ENCODE measurements around the gene LOXL3. TPM values are rescaled to one million over a fixed set of nuclear protein-coding genes. Genes with fewer than 3 reads are reported as not detected.
A peak's percentile ranks its signal among the peaks of the same experiment; 100 is the strongest.

Gene LOXL3
- total and polyA plus RNA-seq, 2 donors from 2014 or later: 2.4 to 9.7 TPM

DNA sequence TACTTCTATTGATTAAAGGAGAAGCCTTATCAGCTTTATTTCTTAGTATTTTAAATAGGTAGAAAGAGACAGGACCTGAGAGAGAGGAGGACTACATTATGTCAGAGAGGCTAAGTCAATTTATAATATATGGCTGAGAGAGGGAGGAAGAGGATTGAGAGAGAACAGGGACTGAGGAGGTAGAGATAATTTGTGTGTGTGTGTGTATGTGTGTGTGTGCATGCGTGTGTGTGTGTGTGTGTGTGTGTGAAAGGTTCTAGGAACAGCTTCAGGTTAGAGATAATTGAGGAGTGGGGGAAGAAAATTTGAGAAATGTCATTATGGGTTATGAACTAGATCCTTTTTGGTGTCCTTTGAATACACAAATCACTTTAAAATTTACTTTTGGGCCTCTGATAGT, 15.9 kb upstream of the LOXL3 start:
- DNase-seq (no peak), FAIRE-seq (no peak)
- intact Hi-C loops (cut with DNase I): no loop called here
- Histone ChIP-seq H3K27me3 (ENCODE audit: control insufficient read depth, insufficient read depth, low read length) (no peaks in the 10 kb centered on the region), H3K4me3 (ENCODE audit: low read length in 3 of 3) (no peak overlapping the region), H3K4me1 (ENCODE audit: control insufficient read depth in 2 of 3, insufficient read depth in 2 of 3, low read depth in 1 of 3, low read length in 3 of 3) (no peaks in the 10 kb centered on the region), H3K36me3 (ENCODE audit: control insufficient read depth in 2 of 3, insufficient read depth in 3 of 3, low read length in 3 of 3) (no peaks in the 10 kb centered on the region), H3K9me3 (ENCODE audit: control insufficient read depth in 2 of 3, insufficient read depth in 1 of 3, low read length in 3 of 3) (no peaks in the 10 kb centered on the region), H3K27ac (ENCODE audit: low read depth in 2 of 2, low read length in 2 of 2) (no peak overlapping the region), H3K9ac (ENCODE audit: low read length in 3 of 3) (no peak overlapping the region)
- no peak for TF ChIP-seq CTCF (IDR thresholded peaks at IDR 0.05; ENCODE audit: borderline replicate concordance, extremely low read depth, insufficient read depth)

GRCh38 chr2:74567881-74568280, 14.1 kb upstream of the LOXL3 start:
- no peak overlapping the region for H3K4me3 ChIP-seq (ENCODE audit: low read length in 3 of 3)
- no peak for DNase-seq
- no peaks in the 10 kb centered on the region for H3K36me3 ChIP-seq (ENCODE audit: control insufficient read depth in 2 of 3, insufficient read depth in 3 of 3, low read length in 3 of 3)
- no peaks in the 10 kb centered on the region for H3K9me3 ChIP-seq (ENCODE audit: control insufficient read depth in 2 of 3, insufficient read depth in 1 of 3, low read length in 3 of 3)
- no peak overlapping the region for H3K27ac ChIP-seq (ENCODE audit: low read depth in 2 of 2, low read length in 2 of 2)
- H3K9ac ChIP-seq (ENCODE audit: low read length in 3 of 3): no peak overlapping the region
- no peak for TF ChIP-seq CTCF (IDR thresholded peaks at IDR 0.05; ENCODE audit: borderline replicate concordance, extremely low read depth, insufficient read depth)
- no peaks in the 10 kb centered on the region for H3K4me1 ChIP-seq (ENCODE audit: control insufficient read depth in 2 of 3, insufficient read depth in 2 of 3, low read depth in 1 of 3, low read length in 3 of 3)
- H3K27me3 ChIP-seq (ENCODE audit: control insufficient read depth, insufficient read depth, low read length): no peaks in the 10 kb centered on the region
- FAIRE-seq: no peak
- intact Hi-C loops (cut with DNase I): no loop called here

GRCh38 chr2:74566754-74567085, 13.0 kb upstream of the LOXL3 start:
- Histone ChIP-seq H3K9me3 (ENCODE audit: control insufficient read depth in 2 of 3, insufficient read depth in 1 of 3, low read length in 3 of 3) (no peaks in the 10 kb centered on the region), H3K4me1 (ENCODE audit: control insufficient read depth in 2 of 3, insufficient read depth in 2 of 3, low read depth in 1 of 3, low read length in 3 of 3) (no peaks in the 10 kb centered on the region), H3K4me3 (ENCODE audit: low read length in 3 of 3) (no peak overlapping the region), H3K27ac (ENCODE audit: low read depth in 2 of 2, low read length in 2 of 2) (no peak overlapping the region), H3K9ac (ENCODE audit: low read length in 3 of 3) (no peak overlapping the region), H3K27me3 (ENCODE audit: control insufficient read depth, insufficient read depth, low read length) (no peaks in the 10 kb centered on the region), H3K36me3 (ENCODE audit: control insufficient read depth in 2 of 3, insufficient read depth in 3 of 3, low read length in 3 of 3) (no peaks in the 10 kb centered on the region)
- intact Hi-C loops (cut with DNase I): no loop called here
- DNase-seq (peak in 1 of 5 donors; percentile 19), FAIRE-seq (no peak)
- TF ChIP-seq CTCF (IDR thresholded peaks at IDR 0.05; ENCODE audit: borderline replicate concordance, extremely low read depth, insufficient read depth): no peak

DNA sequence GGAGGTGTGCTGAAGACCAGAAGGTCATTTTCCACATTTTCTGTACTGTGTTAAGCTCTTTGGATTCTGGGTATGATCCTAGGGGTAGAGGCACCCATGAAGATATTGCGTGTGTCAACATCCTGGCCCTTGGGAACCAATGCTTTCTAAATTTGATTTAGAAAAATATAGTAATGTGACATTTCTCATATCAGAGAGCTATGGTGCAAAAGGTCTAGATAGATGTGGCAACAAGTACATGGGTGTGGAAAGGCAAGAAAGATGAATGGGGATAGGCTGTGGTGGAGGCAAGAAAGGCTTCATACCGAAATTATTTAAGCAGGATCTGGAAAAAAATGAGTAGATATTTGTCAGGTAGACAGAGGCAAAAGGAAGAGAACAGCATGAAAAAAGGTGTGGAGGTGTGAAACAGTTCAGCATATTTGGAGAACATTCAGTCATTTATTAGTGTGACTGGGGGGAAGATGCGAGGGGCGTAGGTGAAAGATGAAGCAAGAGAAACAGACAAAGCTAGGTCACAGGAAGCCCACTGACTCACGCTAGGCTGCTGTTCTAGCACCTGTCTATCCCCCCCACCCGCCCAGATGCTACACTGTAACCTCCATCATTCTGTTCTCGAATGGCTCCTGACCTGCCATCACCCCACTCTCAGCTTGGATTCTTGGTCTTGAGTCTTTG, 12.5 kb upstream of the LOXL3 start:
- intact Hi-C loops (cut with DNase I): no loop called here
- Histone ChIP-seq H3K36me3 (ENCODE audit: control insufficient read depth in 2 of 3, insufficient read depth in 3 of 3, low read length in 3 of 3) (no peaks in the 10 kb centered on the region), H3K9me3 (ENCODE audit: control insufficient read depth in 2 of 3, insufficient read depth in 1 of 3, low read length in 3 of 3) (no peaks in the 10 kb centered on the region), H3K4me3 (ENCODE audit: low read length in 3 of 3) (no peak overlapping the region), H3K27ac (ENCODE audit: low read depth in 2 of 2, low read length in 2 of 2) (no peak overlapping the region), H3K4me1 (ENCODE audit: control insufficient read depth in 2 of 3, insufficient read depth in 2 of 3, low read depth in 1 of 3, low read length in 3 of 3) (no peaks in the 10 kb centered on the region), H3K27me3 (ENCODE audit: control insufficient read depth, insufficient read depth, low read length) (no peaks in the 10 kb centered on the region), H3K9ac (ENCODE audit: low read length in 3 of 3) (no peak overlapping the region)
- TF ChIP-seq CTCF (IDR thresholded peaks at IDR 0.05; ENCODE audit: borderline replicate concordance, extremely low read depth, insufficient read depth): no peak
- FAIRE-seq (no peak), DNase-seq (no peak)

All from kidney (tissue), 14 donors.